H1 (cell line): Measurements from ENCODE around the gene PLEKHA4. TPM values are rescaled to one million over a fixed set of nuclear protein-coding genes. Genes with fewer than 3 reads are reported as not detected.
"Not testable (repeated sequence)": the region's sequence is repeated elsewhere in the genome, so short reads cannot be mapped to it uniquely, and the experiment has no call there.

ENCODE experiments used
- CTCF ChIA-PET: fragments of 300-600 bp; sonication (Branson Sonifier 250); formaldehyde crosslinking; loops from one replicate; lab custom pipeline; 2021; ENCODE audit not compliant: partially characterized antibody; lab: Charles Lee
- POLR2A ChIA-PET: fragments of 300-600 bp; sonication (Branson Sonifier 250); formaldehyde crosslinking; loops from one replicate; lab custom pipeline; 2021; ENCODE audit warnings: inconsistent platforms; ENCODE audit not compliant: partially characterized antibody; lab: Charles Lee
- DNase-seq, 2 experiments: peaks; one replicate each; pipeline versions ENCODE4 v3.0.0 to v3.0.0-alpha.2; 2010 to 2022; ENCODE audit warnings: low spot score in 2 of 2, low read depth in 1 of 2, mixed read lengths in 1 of 2
- FAIRE-seq: peaks from 2 replicates; lab custom pipeline; 2011; peaks lifted over from hg19 to GRCh38; lab: Jason Lieb, UNC
- H2AFZ ChIP-seq: 2 replicates; pipeline ENCODE4 v1.8.1; 2012; ENCODE audit warnings: low read length, inconsistent platforms
- H2AK5ac ChIP-seq: 2 replicates; pipeline ENCODE4 v1.6.1; 2013; ENCODE audit warnings: low read depth, low read length
- H2BK120ac ChIP-seq: replicated peaks from 2 replicates; pipeline ENCODE3; 2013; ENCODE audit warnings: low read depth, low read length, inconsistent platforms
- H2BK12ac ChIP-seq: 2 replicates; pipeline ENCODE4 v1.6.1; 2013; ENCODE audit warnings: low read depth, low read length
- H2BK15ac ChIP-seq: 2 replicates; pipeline ENCODE4 v1.6.1; 2013; ENCODE audit warnings: low read length
- H2BK20ac ChIP-seq: 2 replicates; pipeline ENCODE4 v1.6.1; 2013; ENCODE audit warnings: low read length
- H2BK5ac ChIP-seq: 2 replicates; pipeline ENCODE4 v1.6.1; 2013; ENCODE audit warnings: low read depth, low read length
- H3K14ac ChIP-seq: 2 replicates; pipeline ENCODE4 v1.6.1; 2013; ENCODE audit warnings: inconsistent platforms; ENCODE audit not compliant: insufficient read length
- H3K18ac ChIP-seq: 2 replicates; pipeline ENCODE4 v1.6.1; 2013; ENCODE audit warnings: low read length; ENCODE audit errors: extremely low read depth
- H3K23ac ChIP-seq: 2 replicates; pipeline ENCODE4 v1.6.1; 2013; ENCODE audit warnings: inconsistent platforms; ENCODE audit not compliant: insufficient read length
- H3K23me2 ChIP-seq: 2 replicates; pipeline ENCODE4 v1.6.1; 2013; ENCODE audit warnings: low read depth, low read length
- H3K27ac ChIP-seq: 2 replicates; pipeline ENCODE4 v1.6.1; 2011; ENCODE audit warnings: low read depth, low read length, inconsistent platforms
- H3K27me3 ChIP-seq, 4 experiments: replicated peaks in 1 of 4; 1 replicate in 1 of 4; 2 replicates in 3 of 4; pipeline versions ENCODE4 v1.6.1 to v1.8.1; 2011 to 2013; ENCODE audit warnings: low read length in 3 of 4, mild to moderate bottlenecking in 3 of 4, inconsistent platforms in 2 of 4, mixed read lengths in 2 of 4, moderate library complexity in 1 of 4; ENCODE audit not compliant: control insufficient read depth in 3 of 4, insufficient read depth in 3 of 4; ENCODE audit errors: extremely low read depth in 1 of 4
- H3K36me3 ChIP-seq, 4 experiments: 2 replicates each; pipeline versions ENCODE4 v1.6.1 to v1.8.1; 2011 to 2013; ENCODE audit warnings: mild to moderate bottlenecking in 4 of 4, low read length in 3 of 4, moderate library complexity in 2 of 4, control low read depth in 1 of 4, inconsistent platforms in 1 of 4; ENCODE audit not compliant: insufficient read depth in 4 of 4, control insufficient read depth in 2 of 4
- H3K4ac ChIP-seq: replicated peaks from 2 replicates; pipeline ENCODE3; 2013; ENCODE audit warnings: low read length, low read depth, mixed read lengths, inconsistent platforms; ENCODE audit not compliant: insufficient read length
- H3K4me1 ChIP-seq, 4 experiments: replicated peaks in 1 of 4; 1 replicate in 1 of 4; 2 replicates in 3 of 4; pipeline versions ENCODE4 v1.6.1 to v1.8.1; 2011 to 2013; ENCODE audit warnings: low read length in 3 of 4, inconsistent platforms in 2 of 4, mixed read lengths in 1 of 4; ENCODE audit not compliant: insufficient read depth in 4 of 4, control insufficient read depth in 3 of 4
- H3K4me2 ChIP-seq, 2 experiments: 2 replicates each; pipeline versions ENCODE4 v1.6.1 to v1.8.1; 2011 to 2013; ENCODE audit warnings: low read depth in 2 of 2, low read length in 2 of 2, control low read depth in 1 of 2, inconsistent platforms in 1 of 2, mild to moderate bottlenecking in 1 of 2; ENCODE audit not compliant: insufficient read depth in 1 of 2
- H3K4me3 ChIP-seq, 4 experiments: fragments of 200-600, 300-600 bp in 1 of 4; sonication (generic), shearing (Covaris generic), sonication (Bioruptor Twin) in 1 of 4; 2 replicates each; pipeline versions ENCODE4 v1.5.1 to v1.8.1; 2011 to 2016; ENCODE audit warnings: low read length in 4 of 4, low read depth in 3 of 4, control low read depth in 2 of 4, inconsistent platforms in 2 of 4, mild to moderate bottlenecking in 2 of 4, mixed read lengths in 1 of 4, moderate library complexity in 1 of 4; ENCODE audit not compliant: insufficient read depth in 2 of 4; ENCODE audit errors: extremely low read depth in 1 of 4
- H3K56ac ChIP-seq: replicated peaks from 2 replicates; pipeline ENCODE3; 2013; ENCODE audit warnings: low read depth, mild to moderate bottlenecking, mixed read lengths, low read length, inconsistent platforms; ENCODE audit not compliant: insufficient read length
- H3K79me1 ChIP-seq: 2 replicates; pipeline ENCODE4 v1.6.1; 2013; ENCODE audit warnings: low read depth, low read length, control low read depth
- H3K79me2 ChIP-seq, 2 experiments: 2 replicates each; pipeline versions ENCODE4 v1.6.1 to v1.8.1; 2012 to 2013; ENCODE audit warnings: low read length in 2 of 2, mild to moderate bottlenecking in 2 of 2, inconsistent platforms in 1 of 2; ENCODE audit not compliant: insufficient read depth in 2 of 2, control insufficient read depth in 1 of 2
- H3K9ac ChIP-seq, 4 experiments: replicated peaks in 1 of 4; 1 replicate in 1 of 4; 2 replicates in 3 of 4; pipeline versions ENCODE4 v1.6.1 to v1.8.1; 2011 to 2013; ENCODE audit warnings: low read depth in 3 of 4, low read length in 3 of 4, control low read depth in 2 of 4, mild to moderate bottlenecking in 2 of 4, moderate library complexity in 2 of 4, inconsistent platforms in 1 of 4; ENCODE audit errors: extremely low read depth in 1 of 4
- H3K9me3 ChIP-seq, 2 experiments: 2 replicates each; pipeline versions ENCODE4 v1.6.1 to v1.8.1; 2012 to 2013; ENCODE audit warnings: mild to moderate bottlenecking in 2 of 2, moderate library complexity in 2 of 2, control low read depth in 1 of 2, inconsistent platforms in 1 of 2, low read depth in 1 of 2, low read length in 1 of 2, mixed read lengths in 1 of 2; ENCODE audit not compliant: insufficient read depth in 2 of 2
- H4K20me1 ChIP-seq, 2 experiments: replicated peaks in 1 of 2; 2 replicates each; pipeline versions ENCODE3 to v1.8.1; 2011 to 2013; ENCODE audit warnings: inconsistent platforms in 2 of 2, low read length in 2 of 2, mild to moderate bottlenecking in 1 of 2; ENCODE audit not compliant: insufficient read depth in 2 of 2, control insufficient read depth in 1 of 2
- H4K5ac ChIP-seq: 2 replicates; pipeline ENCODE4 v1.6.1; 2013; ENCODE audit warnings: low read length, low read depth, mixed read lengths, inconsistent platforms; ENCODE audit not compliant: insufficient read length
- H4K8ac ChIP-seq: 2 replicates; pipeline ENCODE4 v1.8.0; 2013; ENCODE audit warnings: mild to moderate bottlenecking, moderate library complexity, low read length, inconsistent platforms; ENCODE audit not compliant: insufficient read depth; ENCODE audit errors: extremely low read depth
- H4K91ac ChIP-seq: replicated peaks from 2 replicates; pipeline ENCODE3; 2013; ENCODE audit warnings: low read length, mixed read lengths, inconsistent platforms; ENCODE audit not compliant: insufficient read length
- WGBS, 2 experiments: shearing (Covaris generic) in 1 of 2; methylation state at CpG; one replicate each; pipeline versions ENCODE4 v1.1.6 to v1.1.7; 2013 to 2015; ENCODE audit warnings: low lambda C conversion rate in 2 of 2, mixed read lengths in 2 of 2, inconsistent platforms in 1 of 2, low coverage in 1 of 2, missing lambda C conversion rate in 1 of 2; ENCODE audit not compliant: insufficient replicate concordance in 2 of 2, insufficient coverage in 1 of 2, insufficient read length in 1 of 2; ENCODE audit errors: extremely low coverage in 1 of 2, missing lambda C conversion rate in 1 of 2; 5-methylcytosine and 5-hydroxymethylcytosine counted together
- polyA plus RNA-seq, 7 experiments: library from polyadenylated mRNA; depleted of rRNA in 3 of 7; stranded (reverse) in 5 of 7; unstranded in 2 of 7; fragments of >200 nt in 5 of 7; fragments of 200-250 nt in 2 of 7; gene quantifications; 1 replicate in 5 of 7; 2 replicates in 1 of 7; 4 replicates in 1 of 7; pipeline versions ENCODE4 v1.2.1 to v1.2.3, GENCODE V29; 2011 to 2013; ENCODE audit warnings: missing spikeins in 2 of 7, mixed read lengths in 2 of 7
- total RNA-seq: library from RNA; stranded (reverse); fragmentation: NEBNext Ultra II Directional; extraction: Animal tissue kit (Norgen Biotek cat#: 25700); gene quantifications from 2 replicates; pipeline ENCODE4 v1.2.1, GENCODE V29; 2021

The PLEKHA4 gene
- total and polyA plus RNA-seq, 2 of the 8 experiments (the other 6 are each of a cell fraction or from before 2014, with no cell fraction given): 8.2 to 18.0 TPM

DNA sequence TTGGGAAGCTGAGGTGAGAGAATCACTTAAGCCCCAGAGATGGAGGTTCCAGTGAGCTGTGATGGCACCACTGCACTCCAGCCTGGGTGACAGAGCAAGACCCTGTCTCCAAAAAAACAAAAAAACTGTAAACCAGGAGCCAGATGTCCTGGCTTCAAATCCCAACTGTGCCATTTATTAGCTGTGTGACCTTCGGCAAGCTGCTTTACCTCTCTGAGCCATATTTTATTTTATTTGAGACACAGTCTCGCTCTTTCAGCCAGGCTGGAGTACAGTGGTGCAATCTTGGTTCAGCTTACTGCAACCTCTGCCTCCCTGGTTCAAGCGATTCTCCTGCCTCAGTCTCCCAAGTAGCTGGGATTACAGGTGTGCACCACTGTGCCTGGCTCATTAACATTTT is 21.8 kb downstream of the PLEKHA4 start:
- not testable (repeated sequence) for H3K4me3 ChIP-seq, H3K27ac ChIP-seq, H3K23ac ChIP-seq, H3K4me1 ChIP-seq, H3K4ac ChIP-seq, H3K27me3 ChIP-seq, H3K18ac ChIP-seq, H3K56ac ChIP-seq, H2BK15ac ChIP-seq, H4K5ac ChIP-seq, DNase-seq, H3K79me1 ChIP-seq, H2AK5ac ChIP-seq, FAIRE-seq, H3K9ac ChIP-seq, H2BK120ac ChIP-seq, H3K14ac ChIP-seq, H2BK20ac ChIP-seq, H3K23me2 ChIP-seq, H4K91ac ChIP-seq, H4K8ac ChIP-seq, H3K79me2 ChIP-seq, H3K9me3 ChIP-seq, H4K20me1 ChIP-seq, H2BK5ac ChIP-seq, H2AFZ ChIP-seq, H2BK12ac ChIP-seq, H3K4me2 ChIP-seq
- peaks cover 4 to 23% (median 5%) of the 10 kb centered on the region in 4 experiments; a peak in 5 of 8 replicates for H3K36me3 ChIP-seq
- POLR2A ChIA-PET: interaction anchor here (0.6 to 0.9 kb wide), 3 partner anchors 26 to 223 kb away, joined by 3 to 4 read pairs (median 3); partner anchors contain the start of gene PPP1R15A
- WGBS, 2 experiments: 88% methylated on average over 3 of the region's 3 CpGs; no CpG with 5 or more reads in 1 of the 2 experiments
- CTCF ChIA-PET: interaction anchor here (0.6 to 7.8 kb wide), 5 partner anchors 9 to 232 kb away, joined by 3 to 231 read pairs (median 3); partner anchors contain the start of gene FAM83E
